HL-60 (cell line): ENCODE measurements around the gene CACNA2D3.

Experiments
- DNase-seq, 2 experiments: peaks; one replicate each; pipeline ENCODE4 v3.0.0-alpha.2; 2010 to 2020; ENCODE audit warnings: low read depth in 1 of 2, low spot score in 1 of 2
- H3K27ac ChIP-seq: fragments of 250-450 bp; sonication (Bioruptor Pico); replicated peaks from 2 replicates; pipeline ENCODE4 v1.5.1; 2020; ENCODE audit warnings: mild to moderate bottlenecking, moderate library complexity
- H3K27me3 ChIP-seq: fragments of 250-450 bp; sonication (Bioruptor Pico); 2 replicates; pipeline ENCODE4 v1.5.1; 2021; ENCODE audit warnings: mild to moderate bottlenecking, moderate library complexity; ENCODE audit not compliant: insufficient read depth, poor library complexity, severe bottlenecking
- H3K4me3 ChIP-seq: replicated peaks from 2 replicates; pipeline ENCODE4 v1.5.1; 2011; ENCODE audit warnings: mild to moderate bottlenecking, control low read depth, low read length; ENCODE audit not compliant: insufficient read depth
- CTCF ChIP-seq: IDR thresholded peaks from one replicate; pipeline ENCODE4 v1.5.1; 2011; ENCODE audit warnings: low read length, control low read depth, inconsistent platforms; ENCODE audit not compliant: insufficient read depth
- GABPA ChIP-seq: IDR thresholded peaks from 2 replicates; pipeline ENCODE4 v1.6.1; 2012; ENCODE audit warnings: low read depth
- POLR2AphosphoS5 ChIP-seq: IDR thresholded peaks from 2 replicates; pipeline ENCODE4 v1.6.1; 2012; ENCODE audit warnings: low read depth
- REST ChIP-seq: IDR thresholded peaks from 2 replicates; pipeline ENCODE4 v1.6.1; 2012; ENCODE audit warnings: low read depth; ENCODE audit not compliant: insufficient replicate concordance
- SPI1 ChIP-seq: IDR thresholded peaks from 2 replicates; pipeline ENCODE4 v1.6.1; 2012; ENCODE audit warnings: low read depth, mild to moderate bottlenecking, borderline replicate concordance

CACNA2D3 gene

GRCh38 chr3:54783611-54784010, 661.3 kb downstream of the CACNA2D3 start:
- no peak for TF ChIP-seq GABPA
- no peak for TF ChIP-seq CTCF
- TF ChIP-seq POLR2AphosphoS5, result no peak
- TF ChIP-seq REST, result no peak
- no peak for TF ChIP-seq SPI1
- Histone ChIP-seq H3K4me3 (no peak overlapping the region), H3K27ac (no peak overlapping the region), H3K27me3 (no peaks in the 10 kb centered on the region)
- DNase-seq, result no peak

- no peak overlapping the region for H3K27ac ChIP-seq
- DNase-seq, result no peak
- no peak for TF ChIP-seq SPI1
- no peak for TF ChIP-seq REST
- TF ChIP-seq GABPA, result no peak
- no peak for TF ChIP-seq CTCF
- TF ChIP-seq POLR2AphosphoS5, result no peak
These were observed 661.7 kb downstream of the CACNA2D3 start for GRCh38 chr3:54784021-54784420.

GRCh38 chr3:54785976-54786375, 663.6 kb downstream of the CACNA2D3 start:
- TF ChIP-seq GABPA (no peak), REST (no peak), CTCF (no peak), POLR2AphosphoS5 (no peak), SPI1 (no peak)

More at GRCh38 chr3:54784021-54784420, 661.7 kb downstream of the CACNA2D3 start:
- Histone ChIP-seq H3K27me3 (no peaks in the 10 kb centered on the region), H3K4me3 (no peak overlapping the region)

More at GRCh38 chr3:54785976-54786375, 663.6 kb downstream of the CACNA2D3 start:
- Histone ChIP-seq H3K27ac (no peak overlapping the region), H3K27me3 (no peaks in the 10 kb centered on the region), H3K4me3 (no peak overlapping the region)
- DNase-seq, result no peak
